ENCODE measurements around the gene KRABD2.
"Not testable (repeated sequence)": the region's sequence is repeated elsewhere in the genome, so short reads cannot be mapped to it uniquely, and the experiment has no call there.

Gene KRABD2

GRCh38 chr17:8362651-8363332 is 13.7 kb downstream of the KRABD2 start:
- DNase-seq (ENCODE audit: low read depth) = peak; percentile 49

DNA sequence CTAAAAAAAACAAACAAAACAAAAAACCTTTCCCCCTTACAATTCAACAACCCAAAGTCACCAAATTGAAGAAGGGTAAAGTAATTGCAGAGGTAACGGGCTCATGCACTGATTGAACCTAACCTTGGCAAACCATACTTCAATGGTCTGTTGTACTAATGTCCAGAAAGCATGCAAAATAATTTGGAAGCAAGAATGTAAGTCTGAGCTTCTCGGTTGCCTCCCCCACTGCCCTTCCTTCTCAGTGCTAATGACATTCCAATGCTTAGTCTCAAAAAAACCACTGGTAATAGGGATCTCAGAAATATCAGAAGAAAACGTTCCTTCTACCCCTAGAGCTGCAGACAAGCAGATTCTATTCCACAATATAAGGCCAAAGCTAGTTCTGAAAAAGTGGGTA is 15.8 kb downstream of the KRABD2 start:
- DNase-seq (ENCODE audit: low read depth) = no peak

DNA sequence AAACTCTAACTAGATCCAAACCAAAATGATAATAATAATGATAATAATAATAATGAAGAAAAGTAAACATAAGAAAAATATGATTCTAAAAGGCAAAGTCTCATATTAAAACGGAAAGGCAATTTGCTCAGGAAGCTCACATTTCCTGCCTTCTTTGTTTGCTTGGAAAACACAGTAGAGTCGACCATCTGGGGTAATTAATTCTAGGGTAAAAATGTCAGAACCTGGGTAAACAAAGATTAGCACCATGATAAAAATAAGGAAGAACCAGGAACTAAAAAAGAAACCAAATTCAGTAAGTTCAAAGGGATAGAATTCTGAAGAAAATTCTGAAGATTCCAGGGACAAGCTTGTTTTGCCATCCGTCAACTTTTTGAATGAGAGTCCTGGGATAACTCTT is 16.2 kb downstream of the KRABD2 start:
- no peak for DNase-seq (ENCODE audit: low read depth)

- peak; percentile 65 for DNase-seq (ENCODE audit: low read depth)
Observed at GRCh38 chr17:8359769-8360168, 16.7 kb downstream of the KRABD2 start.

DNA sequence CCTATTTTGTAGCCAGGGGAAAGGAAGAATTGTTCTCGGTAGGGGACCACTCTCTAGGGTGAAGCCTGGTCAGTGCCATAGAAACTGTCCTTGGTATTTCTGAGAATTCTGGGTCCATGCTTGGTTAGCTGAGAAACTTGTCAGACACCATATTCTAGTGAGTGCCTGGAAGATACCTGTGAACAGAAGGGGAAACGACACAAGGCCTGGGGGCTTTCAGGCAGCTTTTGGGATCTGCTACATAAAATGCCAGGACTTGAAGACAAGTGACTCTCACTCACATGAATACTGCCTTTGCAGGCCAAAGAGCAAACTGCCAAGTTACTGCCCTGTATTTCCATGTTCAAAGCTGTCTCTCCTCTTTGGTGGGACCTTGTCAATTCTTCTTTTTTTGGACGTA is 18.6 kb downstream of the KRABD2 start:
- no peak for DNase-seq (ENCODE audit: low read depth)

- no peak for DNase-seq (ENCODE audit: low read depth)
Observed at GRCh38 chr17:8354236-8354635, 22.3 kb downstream of the KRABD2 start.

DNA sequence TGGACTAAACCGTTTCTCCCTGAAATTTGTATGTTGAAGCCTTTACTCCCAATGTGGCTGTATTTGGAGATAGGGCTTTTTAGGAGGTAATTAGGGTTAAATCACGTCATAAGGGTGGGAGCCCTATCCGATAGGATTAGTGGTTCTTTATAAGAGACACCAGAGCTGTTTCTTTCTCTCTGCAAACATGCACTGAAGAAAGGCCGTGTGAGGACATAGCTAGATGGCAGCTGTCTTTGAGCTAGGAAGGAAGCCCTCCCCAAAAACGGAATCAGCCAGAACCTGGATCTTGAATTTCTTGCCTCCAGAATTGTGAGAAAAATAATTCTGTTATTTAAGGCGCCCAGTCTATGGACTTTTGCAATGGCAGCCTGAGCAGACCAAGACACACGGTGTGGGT is 22.8 kb downstream of the KRABD2 start:
- DNase-seq (ENCODE audit: low read depth) = no peak

- DNase-seq (ENCODE audit: low read depth) = no peak
Observed at GRCh38 chr17:8350339-8350738, 26.2 kb downstream of the KRABD2 start.

DNA sequence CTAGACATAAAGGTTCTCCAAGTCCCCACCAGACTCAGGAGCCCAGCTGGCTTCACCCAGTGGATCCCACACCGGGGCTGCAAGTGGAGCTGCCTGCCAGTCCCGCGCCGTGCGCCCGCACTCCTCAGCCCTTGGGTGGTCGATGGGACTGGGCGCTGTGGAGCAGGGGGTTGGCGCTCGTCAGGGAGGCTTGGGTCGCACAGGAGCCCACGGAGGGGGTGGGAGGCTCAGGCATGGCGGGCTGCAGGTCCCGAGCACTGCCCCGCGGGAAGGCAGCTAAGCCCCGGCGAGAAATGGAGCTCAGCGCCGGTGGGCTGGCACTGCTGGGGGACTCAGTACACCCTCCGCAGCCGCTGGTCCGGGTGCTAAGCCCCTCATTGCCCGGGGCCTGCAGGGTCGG is 29.5 kb downstream of the KRABD2 start:
- not testable (repeated sequence) for DNase-seq (ENCODE audit: low read depth)

- no peak for DNase-seq (ENCODE audit: low read depth)
Observed at GRCh38 chr17:8345951-8346665, 30.4 kb downstream of the KRABD2 start.

- DNase-seq (ENCODE audit: low read depth) = no peak
Observed at GRCh38 chr17:8345052-8345690, 31.3 kb downstream of the KRABD2 start.

DNA sequence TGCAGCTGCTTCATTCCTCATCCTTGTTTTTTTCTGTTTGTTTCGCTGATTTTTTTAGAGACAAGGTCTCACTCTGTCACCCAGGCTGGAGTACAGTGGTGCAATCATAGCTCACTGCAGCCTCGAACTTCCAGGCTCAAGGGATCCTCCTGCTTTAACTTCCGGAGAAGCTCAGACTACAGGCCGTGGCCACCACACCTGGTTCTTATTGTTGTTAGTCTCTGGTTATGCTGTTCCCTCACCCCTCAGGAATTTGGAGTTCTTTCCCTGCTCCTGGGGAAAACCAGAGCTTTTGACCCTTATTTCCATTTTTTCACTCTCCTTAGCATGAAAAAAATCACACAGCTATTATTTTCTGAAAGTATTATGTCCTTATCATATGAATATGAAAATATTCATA is 35.0 kb downstream of the KRABD2 start:
- no peak for DNase-seq (ENCODE audit: low read depth)

DNA sequence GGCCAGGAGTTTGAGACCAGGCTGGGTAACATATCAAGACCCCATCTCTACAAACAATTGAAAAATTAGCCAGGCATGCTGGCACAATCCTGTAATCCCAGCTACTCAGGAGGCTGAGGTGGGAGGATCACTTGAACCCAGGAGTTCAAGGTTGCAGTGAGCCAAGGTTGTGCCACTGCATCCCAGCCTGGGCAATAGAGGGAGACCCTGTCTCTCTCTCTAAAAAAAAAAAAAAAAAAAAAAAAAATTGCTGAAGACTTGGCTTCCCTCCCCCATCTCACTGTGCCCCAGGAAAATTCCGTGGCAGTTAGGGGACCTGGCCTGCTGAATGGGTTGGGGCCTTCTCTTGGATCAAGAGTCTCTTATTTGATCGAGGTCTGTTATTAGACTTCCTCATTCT is 37.0 kb downstream of the KRABD2 start, which contains the start of gene ODF4:
Gene ODF4, plus strand, starts transcription at position 301 of the 400 bp plus-strand sequence. CDS start 212 bp downstream, outside the sequence.
- DNase-seq (ENCODE audit: low read depth) = no peak

DNA sequence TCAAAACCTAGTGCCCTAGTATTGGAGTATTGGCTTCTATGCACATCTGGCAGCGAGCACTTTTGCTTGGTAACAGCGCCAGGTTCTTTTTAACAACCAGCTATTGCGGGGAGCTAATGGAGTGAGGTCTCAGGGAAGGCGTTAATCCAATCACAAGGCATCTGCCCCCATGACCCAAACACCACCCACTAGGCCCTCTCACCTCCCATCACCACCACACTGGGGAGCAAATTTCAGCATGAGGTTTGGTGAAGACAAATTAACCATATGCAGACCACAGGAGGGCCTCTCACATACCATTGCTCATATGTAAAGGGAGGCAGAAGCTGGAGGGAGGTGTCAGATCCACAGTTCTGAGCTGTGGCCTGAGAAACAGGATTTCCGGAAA is 37.8 kb downstream of the KRABD2 start:
- DNase-seq (ENCODE audit: low read depth) = no peak

- DNase-seq (ENCODE audit: low read depth) = no peak
Observed at GRCh38 chr17:8337802-8338752, 38.4 kb downstream of the KRABD2 start.

DNA sequence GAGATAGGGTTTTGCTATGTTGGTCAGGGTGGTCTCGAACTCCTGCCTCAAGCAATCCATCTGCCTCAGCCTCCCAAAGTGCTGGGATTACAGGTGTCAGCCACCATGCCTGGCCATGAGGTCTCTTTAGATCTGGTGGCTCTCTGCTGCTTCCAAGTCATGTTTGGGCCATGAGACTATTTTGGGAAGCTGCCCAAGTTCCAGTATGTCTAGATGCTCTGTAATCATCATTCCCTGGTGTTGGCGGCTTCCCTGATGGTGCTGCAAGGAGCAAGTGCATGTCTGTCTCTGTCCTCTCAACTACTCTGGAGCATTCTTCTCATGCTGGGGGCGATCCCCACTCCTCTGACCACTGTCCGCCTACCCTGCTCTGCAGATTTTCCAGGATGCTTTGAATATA is 43.2 kb downstream of the KRABD2 start:
- peak; percentile 19 for DNase-seq (ENCODE audit: low read depth)

DNA sequence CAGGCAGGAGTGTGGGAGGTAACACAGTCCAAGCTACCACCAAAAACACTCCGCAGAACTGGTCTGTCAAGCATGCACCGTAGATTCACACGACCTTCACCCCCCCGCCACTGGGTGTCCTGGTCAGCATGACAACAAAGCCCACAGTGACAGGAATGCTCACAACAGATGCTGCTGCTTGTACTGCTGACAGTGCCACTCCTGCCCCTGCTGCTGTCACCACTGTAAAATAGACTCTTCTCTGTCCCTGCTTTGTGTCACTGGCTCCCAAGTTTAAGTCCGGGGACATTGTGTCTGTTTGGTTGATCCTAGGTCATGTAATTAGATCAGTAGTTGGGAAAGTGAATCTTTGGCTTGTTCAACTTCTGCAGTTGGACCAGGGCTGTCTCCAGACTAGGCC is 43.8 kb downstream of the KRABD2 start:
- DNase-seq (ENCODE audit: low read depth) = peak; percentile 71

- DNase-seq (ENCODE audit: low read depth) = no peak
Observed at GRCh38 chr17:8332128-8332527, 44.4 kb downstream of the KRABD2 start.

DNA sequence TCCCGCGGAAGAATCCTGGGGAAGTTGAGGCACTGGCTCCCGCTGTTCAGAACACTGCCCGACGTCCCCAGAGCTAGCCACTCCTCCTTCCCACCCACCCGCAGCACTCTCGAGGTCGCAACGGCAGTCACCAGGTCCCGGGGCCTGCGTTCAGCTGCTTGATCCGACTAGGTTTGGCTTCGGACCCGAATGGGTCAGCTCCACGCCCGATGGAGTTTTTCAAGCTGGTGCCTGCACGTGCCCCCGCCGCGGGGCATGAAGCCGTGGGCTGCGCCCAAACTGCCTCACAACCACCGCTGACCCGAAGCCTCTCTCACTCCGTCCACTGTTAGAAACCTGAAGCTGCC is 49.2 kb downstream of the KRABD2 start:
- DNase-seq (ENCODE audit: low read depth) = no peak
